ENCODE data around the gene C11orf98.

- no peak for TF ChIP-seq TCF7 (CRISPR knock-in tag; IDR thresholded peaks at IDR 0.05; ENCODE audit: low read depth)
- TF ChIP-seq JAZF1 (CRISPR knock-in tag; IDR thresholded peaks at IDR 0.05) = no peak
- TF ChIP-seq, protein P1, sequence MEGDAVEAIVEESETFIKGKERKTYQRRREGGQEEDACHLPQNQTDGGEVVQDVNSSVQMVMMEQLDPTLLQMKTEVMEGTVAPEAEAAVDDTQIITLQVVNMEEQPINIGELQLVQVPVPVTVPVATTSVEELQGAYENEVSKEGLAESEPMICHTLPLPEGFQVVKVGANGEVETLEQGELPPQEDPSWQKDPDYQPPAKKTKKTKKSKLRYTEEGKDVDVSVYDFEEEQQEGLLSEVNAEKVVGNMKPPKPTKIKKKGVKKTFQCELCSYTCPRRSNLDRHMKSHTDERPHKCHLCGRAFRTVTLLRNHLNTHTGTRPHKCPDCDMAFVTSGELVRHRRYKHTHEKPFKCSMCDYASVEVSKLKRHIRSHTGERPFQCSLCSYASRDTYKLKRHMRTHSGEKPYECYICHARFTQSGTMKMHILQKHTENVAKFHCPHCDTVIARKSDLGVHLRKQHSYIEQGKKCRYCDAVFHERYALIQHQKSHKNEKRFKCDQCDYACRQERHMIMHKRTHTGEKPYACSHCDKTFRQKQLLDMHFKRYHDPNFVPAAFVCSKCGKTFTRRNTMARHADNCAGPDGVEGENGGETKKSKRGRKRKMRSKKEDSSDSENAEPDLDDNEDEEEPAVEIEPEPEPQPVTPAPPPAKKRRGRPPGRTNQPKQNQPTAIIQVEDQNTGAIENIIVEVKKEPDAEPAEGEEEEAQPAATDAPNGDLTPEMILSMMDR (IDR thresholded peaks at IDR 0.05) = no peak
- peak; percentile 55; the same call in 1 of the 2 replicates for TF ChIP-seq ESRRA (CRISPR knock-in tag; IDR thresholded peaks at IDR 0.05; ENCODE audit: borderline replicate concordance)
- TF ChIP-seq ETV6 (CRISPR knock-in tag; IDR thresholded peaks at IDR 0.05) = no peak
- TF ChIP-seq, protein P2, sequence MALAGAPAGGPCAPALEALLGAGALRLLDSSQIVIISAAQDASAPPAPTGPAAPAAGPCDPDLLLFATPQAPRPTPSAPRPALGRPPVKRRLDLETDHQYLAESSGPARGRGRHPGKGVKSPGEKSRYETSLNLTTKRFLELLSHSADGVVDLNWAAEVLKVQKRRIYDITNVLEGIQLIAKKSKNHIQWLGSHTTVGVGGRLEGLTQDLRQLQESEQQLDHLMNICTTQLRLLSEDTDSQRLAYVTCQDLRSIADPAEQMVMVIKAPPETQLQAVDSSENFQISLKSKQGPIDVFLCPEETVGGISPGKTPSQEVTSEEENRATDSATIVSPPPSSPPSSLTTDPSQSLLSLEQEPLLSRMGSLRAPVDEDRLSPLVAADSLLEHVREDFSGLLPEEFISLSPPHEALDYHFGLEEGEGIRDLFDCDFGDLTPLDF (CRISPR knock-in tag; IDR thresholded peaks at IDR 0.05) = no peak
- peak; percentile 42; the same call in 1 of the 2 replicates for TF ChIP-seq FOXP1 (CRISPR knock-in tag; IDR thresholded peaks at IDR 0.05; ENCODE audit: borderline replicate concordance)
Observed at GRCh38 chr11:62709247-62710000, 44.4 kb upstream of the C11orf98 start.

All from WTC11 (cell line).